Measurements from ENCODE around the gene ASCC1. TPM values are rescaled to one million over a fixed set of nuclear protein-coding genes. Genes with fewer than 3 reads are reported as not detected.

The ASCC1 gene
- total and polyA plus RNA-seq, 2 of the 4 experiments (the other 2 are of a cell fraction), result 15.9 to 21.0 TPM

DNA sequence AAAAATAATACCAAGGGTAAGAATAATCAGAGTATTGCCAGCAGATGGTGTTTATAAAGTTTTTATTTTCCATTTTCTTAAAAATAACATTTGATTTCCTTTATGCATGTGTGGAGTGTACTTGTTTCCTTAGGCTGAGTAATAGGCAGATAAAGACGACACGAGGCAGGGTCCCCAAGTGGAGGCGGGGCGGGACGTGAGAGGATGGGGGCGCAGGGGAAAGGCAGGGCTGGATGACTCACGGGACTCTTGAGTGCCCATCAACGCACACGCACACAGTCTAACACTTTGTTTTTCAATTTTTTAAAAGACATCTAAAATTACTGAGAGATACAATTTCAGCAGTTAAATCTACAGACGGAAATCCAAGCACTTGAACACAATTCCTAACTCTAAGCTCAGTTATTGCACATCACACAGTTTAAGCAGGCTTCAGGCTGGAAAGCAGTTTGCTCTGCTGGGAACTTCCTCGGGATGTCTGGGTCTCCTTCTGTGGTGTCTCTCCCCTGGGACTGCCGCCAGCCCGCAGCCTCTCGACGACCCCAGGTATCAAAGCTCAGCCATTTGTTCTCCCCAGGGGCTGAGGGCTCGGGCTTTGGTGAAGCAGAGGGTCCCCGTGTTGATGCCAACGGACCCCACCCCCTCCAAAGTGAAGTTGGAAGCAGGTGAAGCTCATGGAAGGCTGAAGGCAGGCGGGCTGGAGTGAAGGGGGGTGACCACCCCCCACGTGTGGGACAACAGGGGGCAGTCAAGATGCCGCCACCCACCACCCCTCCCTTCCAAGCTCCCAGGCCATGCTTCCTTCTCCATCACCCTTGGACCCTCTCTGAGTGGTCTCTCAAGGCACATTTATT is 156.9 kb downstream of the ASCC1 start (continued):
- TF ChIP-seq MAZ (IDR thresholded peaks at IDR 0.05; ENCODE audit: borderline replicate concordance, low read depth, low read length), result no peak

DNA sequence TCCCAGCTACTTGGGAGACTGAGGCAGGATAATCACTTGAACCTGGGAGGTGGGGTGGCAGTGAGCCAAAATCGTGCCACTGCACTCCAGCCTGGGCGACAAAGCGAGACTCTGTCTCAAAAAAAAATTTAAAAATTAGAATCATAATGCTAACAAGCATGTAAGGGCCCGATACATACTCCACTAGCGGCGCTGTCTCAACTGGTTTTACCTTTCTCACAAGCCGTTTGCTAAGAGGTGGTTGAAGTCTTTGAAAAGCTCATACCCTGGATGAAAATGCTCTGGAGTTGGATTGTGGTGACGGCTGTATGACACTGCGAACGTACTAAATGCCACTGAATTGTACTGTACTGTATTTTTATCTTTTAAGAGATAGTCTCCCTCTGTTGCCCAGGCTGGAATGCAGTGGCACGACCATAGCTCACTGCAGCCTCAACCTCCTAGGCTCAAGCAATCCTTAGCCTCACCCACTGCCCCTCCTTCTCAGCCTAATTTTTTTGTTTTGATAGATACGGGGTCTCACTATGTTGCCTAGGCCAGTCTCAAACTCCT is 157.7 kb downstream of the ASCC1 start:
- Histone ChIP-seq H3K23ac (ENCODE audit: low read depth, low read length) (no peak overlapping the region), H2AFZ (replicated peaks; ENCODE audit: low read length, poor library complexity) (no peak overlapping the region), H3K9ac (ENCODE audit: low read depth, low read length) (no peak overlapping the region), H2BK20ac (ENCODE audit: low read depth, low read length) (no peak overlapping the region), H3K36me3 (ENCODE audit: control insufficient read depth, insufficient read depth, low read length) (no peaks in the 10 kb centered on the region), H2AK5ac (ENCODE audit: low read depth, low read length) (no peak overlapping the region), H3K79me1 (ENCODE audit: low read depth in 1 of 2, low read length in 2 of 2) (no peaks in the 10 kb centered on the region), H4K20me1 (ENCODE audit: insufficient read depth, low read length) (no peaks in the 10 kb centered on the region), H3K14ac (replicated peaks; ENCODE audit: low read depth, low read length) (no peak overlapping the region), H3K4me1 (ENCODE audit: control insufficient read depth, insufficient read depth, low read length) (no peaks in the 10 kb centered on the region), H2BK15ac (ENCODE audit: low read depth, low read length) (no peak overlapping the region), H3K4ac (ENCODE audit: low read depth, low read length) (no peak overlapping the region), H3K9me1 (ENCODE audit: insufficient read depth, low read length) (no peaks in the 10 kb centered on the region), H3K4me2 (ENCODE audit: low read depth, low read length) (no peak overlapping the region), H2BK120ac (ENCODE audit: low read depth, low read length) (no peak overlapping the region), H3K27me3 (ENCODE audit: control insufficient read depth, insufficient read depth, low read length) (peaks cover 60% of the 10 kb centered on the region), H2AK9ac (replicated peaks; ENCODE audit: low read depth, low read length, poor library complexity) (no peak overlapping the region), H4K91ac (ENCODE audit: insufficient read depth, low read depth, low read length) (no peak overlapping the region), H3K56ac (ENCODE audit: extremely low read depth, insufficient read depth, low read length) (no peak overlapping the region), H3K27ac (ENCODE audit: insufficient read depth, low read length) (no peak overlapping the region), H2BK5ac (ENCODE audit: low read depth, low read length, poor library complexity, severe bottlenecking) (no peak overlapping the region), H3K18ac (ENCODE audit: low read depth, low read length) (no peak overlapping the region), H4K5ac (ENCODE audit: low read depth, low read length) (no peak overlapping the region), H4K8ac (ENCODE audit: low read depth in 2 of 2, low read length in 2 of 2) (no peak overlapping the region), H3K4me3 (ENCODE audit: insufficient read depth, low read depth, low read length) (no peak overlapping the region), H3K9me3 (ENCODE audit: control insufficient read depth, insufficient read depth, low read length) (no peaks in the 10 kb centered on the region)
- intact Hi-C loops (cut with micrococcal nuclease) (no loop called here), dilution Hi-C loops (cut with HindIII; ENCODE audit: low sequenced_read_pairs, unreplicated experiment) (no loop called here), in situ Hi-C loops (cut with MboI; ENCODE audit: low sequenced_read_pairs) (loop anchor here (10.0 kb wide), 1 partner anchor 276 kb away; no protein-coding TSS in a partner anchor)
- BruUV-seq (replicated peaks), result no TSS peak
- POLR2A ChIA-PET (ENCODE audit: unreplicated experiment), result no interaction called here
- CTCF ChIA-PET, result no interaction called here
- no CpG with 5 or more reads among the region's 12 CpGs for WGBS, 2 experiments (ENCODE audit: extremely low coverage in 2 of 2, insufficient read length in 1 of 2)
- ATAC-seq (ENCODE audit: low read depth), result no peak
- TF ChIP-seq FOS (IDR thresholded peaks at IDR 0.05; ENCODE audit: low read depth, low read length), result no peak
- TF ChIP-seq NFE2L2 (IDR thresholded peaks at IDR 0.05; ENCODE audit: low read depth, low read length), result no peak
- no peak for TF ChIP-seq RFX5 (IDR thresholded peaks at IDR 0.05; ENCODE audit: low read depth, low read length)
- no peak for TF ChIP-seq MAFK (IDR thresholded peaks at IDR 0.05; ENCODE audit: low read depth, low read length)
- no peak for TF ChIP-seq CEBPB (IDR thresholded peaks at IDR 0.05; ENCODE audit: low read depth, low read length)
- TF ChIP-seq, protein P1, sequence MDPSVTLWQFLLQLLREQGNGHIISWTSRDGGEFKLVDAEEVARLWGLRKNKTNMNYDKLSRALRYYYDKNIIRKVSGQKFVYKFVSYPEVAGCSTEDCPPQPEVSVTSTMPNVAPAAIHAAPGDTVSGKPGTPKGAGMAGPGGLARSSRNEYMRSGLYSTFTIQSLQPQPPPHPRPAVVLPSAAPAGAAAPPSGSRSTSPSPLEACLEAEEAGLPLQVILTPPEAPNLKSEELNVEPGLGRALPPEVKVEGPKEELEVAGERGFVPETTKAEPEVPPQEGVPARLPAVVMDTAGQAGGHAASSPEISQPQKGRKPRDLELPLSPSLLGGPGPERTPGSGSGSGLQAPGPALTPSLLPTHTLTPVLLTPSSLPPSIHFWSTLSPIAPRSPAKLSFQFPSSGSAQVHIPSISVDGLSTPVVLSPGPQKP (IDR thresholded peaks at IDR 0.05; ENCODE audit: borderline replicate concordance, low read depth, low read length), result no peak
- no peak for TF ChIP-seq BHLHE40 (IDR thresholded peaks at IDR 0.05; ENCODE audit: low read depth, low read length)
- no peak for DNase-seq

Data from IMR-90 (cell line).